NCI-H1105 (cell line): ENCODE data around the gene IGSF9B.

Experiments used
- DNase-seq: peaks from one replicate; lab custom pipeline; 2025; lab: John Stamatoyannopoulos, UW

IGSF9B gene

DNA sequence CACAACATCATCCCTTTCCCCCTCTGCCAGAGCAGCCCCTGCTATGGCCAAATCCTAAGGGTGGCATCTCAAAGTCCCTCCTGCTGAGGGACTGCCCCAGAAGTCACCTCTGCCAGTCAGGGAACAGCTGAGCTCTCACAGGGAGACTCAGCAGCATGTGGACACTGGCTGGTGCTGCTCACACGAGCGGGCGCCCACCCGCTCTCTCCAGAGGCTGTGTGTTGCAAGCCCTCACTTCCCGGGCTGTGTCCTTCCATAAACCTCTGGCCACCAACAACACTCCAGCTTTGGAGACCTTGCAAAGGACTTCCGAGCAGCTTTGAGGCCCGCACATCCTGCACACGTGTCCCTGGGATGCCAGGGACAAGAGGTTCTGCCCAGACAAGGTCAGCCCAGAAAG is 2.8 kb downstream of the IGSF9B start:
- DNase-seq = no peak

DNA sequence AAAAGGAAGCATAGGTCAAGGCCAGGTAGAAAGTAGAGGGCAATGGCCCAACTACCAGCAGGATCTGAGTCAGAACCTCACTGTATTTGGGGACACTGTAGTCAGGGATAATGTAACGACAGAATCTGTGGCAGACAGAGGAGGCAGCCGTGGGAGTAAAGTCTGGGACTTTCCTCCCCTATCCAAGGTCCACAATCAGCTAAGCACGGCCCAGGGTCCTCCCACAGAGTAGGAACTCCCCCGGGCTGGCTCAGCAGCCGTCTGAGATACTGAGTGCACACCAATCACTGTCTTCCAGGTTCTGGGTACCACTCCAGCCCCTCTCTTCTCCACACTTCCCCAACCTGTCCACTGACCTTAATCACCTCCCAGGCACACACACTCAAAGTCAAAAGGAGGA is 3.2 kb downstream of the IGSF9B start:
- no peak for DNase-seq

DNA sequence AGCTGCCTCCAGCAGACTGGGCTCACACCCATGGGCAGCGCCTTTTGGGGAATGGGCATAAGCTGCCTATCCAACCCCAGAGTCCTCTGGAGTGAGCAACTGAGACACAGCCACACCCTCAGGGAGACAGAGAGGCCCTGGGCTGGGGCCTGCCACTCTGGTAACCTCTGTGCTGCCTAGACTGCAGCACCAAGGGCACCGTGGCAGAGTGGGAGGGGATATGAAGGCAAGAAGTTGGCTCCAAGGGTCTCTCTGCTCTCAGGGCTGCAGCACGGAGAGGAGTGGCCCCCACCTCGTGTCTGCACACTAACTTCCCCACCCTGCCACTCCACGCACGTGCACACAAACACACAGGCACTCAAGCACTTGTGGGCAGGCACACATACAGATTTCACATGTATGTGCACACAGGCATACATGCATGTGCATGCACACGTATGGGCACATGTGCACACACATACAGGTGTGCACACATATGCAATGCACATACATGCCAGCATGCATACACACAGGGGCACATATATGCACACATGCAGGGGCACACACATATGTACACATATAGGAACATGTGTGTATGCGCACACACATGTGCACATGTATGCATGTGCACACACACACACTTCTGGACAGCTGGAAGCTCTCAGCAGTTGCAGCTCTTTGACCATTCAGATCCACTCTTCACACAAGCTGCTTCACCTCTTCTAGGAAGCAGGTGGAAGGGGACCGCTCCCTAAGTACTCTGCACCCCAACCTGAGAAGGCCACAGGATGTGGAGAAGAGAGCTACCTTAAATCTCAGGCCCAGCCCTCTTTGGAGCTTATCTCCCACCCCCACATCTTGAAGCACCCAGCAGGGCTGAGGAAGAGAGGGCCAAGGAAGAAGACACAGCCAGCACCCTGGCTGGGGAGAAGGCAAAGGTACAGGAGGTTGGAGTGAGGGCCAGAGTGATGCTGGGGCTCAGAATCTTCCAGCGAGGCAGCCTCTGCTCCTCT is 4.3 kb downstream of the IGSF9B start:
- no peak for DNase-seq

DNA sequence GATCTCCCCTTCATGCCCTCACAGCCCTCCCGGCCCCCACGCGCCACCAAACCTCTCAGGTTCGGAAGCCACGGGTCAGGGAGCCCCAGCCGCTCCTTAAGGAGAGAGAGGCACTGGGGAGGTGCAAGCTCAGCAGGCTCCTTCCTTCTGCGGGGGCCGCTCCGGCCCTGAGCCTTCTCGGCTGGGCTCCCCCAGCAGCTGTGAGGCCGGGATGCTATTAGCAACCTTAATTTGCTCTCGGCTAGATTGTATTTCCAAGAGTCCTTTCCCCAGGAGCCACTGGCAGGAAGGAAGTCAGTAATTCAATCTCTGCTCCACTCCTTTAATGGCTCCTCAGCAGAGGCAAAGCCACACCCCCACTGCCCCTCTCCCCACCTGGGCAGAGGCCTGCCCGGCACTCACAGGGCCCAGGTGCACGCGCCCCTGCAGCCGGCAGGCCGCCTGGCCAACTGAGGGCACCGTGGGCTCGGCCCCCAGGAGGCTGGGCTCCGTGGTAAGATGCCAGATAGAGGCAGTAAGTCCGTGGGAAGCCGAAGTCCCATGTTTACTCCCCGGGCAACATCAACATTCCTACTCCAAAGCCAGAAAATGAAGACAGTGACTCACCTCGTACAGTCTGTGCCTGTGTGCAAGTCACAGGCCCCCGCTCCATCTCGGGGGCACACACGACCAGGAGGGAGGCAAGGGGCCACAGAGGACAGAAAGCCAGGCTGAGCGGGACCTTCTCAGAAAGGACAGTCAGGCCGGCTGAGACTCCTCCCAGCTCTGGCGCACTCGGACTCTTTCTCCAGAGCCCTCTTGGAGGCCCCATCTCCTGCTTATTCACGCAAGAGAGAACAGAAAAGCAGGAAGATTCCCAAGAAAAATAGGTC is 5.2 kb downstream of the IGSF9B start:
- no peak for DNase-seq

DNA sequence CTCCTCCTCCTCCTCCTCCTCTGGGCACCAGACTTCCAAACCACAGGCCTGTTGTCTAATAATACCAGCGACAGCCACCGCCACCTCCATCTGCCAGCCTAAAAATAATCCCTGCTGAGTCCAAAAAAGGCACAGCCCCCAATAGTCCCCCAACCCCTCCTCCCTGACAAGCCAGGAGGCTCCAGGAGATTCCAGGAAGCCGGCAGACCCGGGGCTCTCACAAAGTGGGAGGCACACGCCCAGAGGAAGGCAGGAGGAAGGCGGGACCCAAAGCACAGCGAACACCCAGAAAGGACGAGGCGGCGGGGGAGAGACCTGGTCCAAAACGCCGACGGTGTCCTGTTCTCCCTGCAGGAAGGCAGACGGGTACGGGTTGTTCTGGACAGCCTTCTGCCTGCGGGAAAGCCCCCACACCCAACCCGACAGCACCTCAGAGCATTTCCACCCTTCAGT is 5.9 kb downstream of the IGSF9B start:
- no peak for DNase-seq

DNA sequence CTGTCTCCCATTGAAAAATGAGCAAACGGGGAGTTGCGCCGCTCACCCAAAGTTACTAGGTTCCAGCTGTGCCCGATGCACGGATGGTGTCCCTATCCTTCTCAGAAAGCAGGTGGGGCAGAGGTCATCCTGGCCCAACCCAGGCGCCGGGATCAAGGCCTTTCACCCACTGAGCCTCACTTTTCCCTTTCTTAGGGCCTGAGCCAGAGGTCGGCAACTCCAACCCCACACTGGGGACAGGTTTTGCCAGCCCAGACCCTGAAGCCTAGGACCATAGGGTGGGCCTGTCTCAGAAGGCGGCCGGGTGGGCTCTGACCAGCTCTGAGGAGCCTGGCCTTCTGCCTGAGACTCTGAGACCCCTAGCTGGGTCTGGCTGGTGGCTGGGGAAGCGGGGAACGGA is 6.3 kb downstream of the IGSF9B start:
- no peak for DNase-seq

DNA sequence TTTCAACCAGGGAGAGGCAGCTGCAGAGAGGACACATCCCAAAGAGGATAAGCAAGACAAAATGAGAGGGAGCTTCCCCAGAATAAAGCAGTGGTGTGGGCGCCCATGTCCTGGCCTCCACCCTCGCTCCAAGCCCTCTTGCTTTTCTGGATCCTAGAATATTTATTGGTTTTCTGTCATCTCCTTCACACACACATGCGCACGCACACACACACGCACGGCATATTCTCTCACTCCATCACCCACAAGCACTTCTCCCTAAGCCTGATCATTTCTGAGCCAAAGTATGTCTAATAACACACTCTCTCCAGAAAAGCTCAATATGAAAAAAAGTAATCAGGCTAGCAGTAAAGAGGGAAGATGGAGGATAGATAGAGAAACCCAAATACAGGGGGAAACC is 7.6 kb downstream of the IGSF9B start:
- DNase-seq = no peak

DNA sequence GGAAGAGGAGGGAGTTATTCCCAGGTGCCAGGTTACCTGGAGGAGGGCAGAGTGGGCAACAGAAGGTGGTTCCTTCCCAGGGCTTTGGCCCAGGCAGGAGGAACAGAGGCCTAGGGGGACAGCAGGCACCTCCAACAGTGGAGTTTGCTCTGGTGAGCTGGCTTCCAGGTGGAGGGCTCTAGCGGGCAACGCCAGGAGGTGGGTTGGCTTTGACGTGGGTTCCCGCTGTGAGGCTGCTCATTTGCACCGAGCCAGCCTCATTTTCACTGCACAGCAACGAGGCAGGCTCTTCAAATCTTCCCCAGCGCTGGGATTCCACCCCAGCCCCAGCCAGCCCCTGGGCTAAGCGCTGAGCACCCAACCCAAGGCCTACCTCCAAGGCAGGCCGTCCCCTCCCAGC is 8.1 kb downstream of the IGSF9B start:
- no peak for DNase-seq

DNA sequence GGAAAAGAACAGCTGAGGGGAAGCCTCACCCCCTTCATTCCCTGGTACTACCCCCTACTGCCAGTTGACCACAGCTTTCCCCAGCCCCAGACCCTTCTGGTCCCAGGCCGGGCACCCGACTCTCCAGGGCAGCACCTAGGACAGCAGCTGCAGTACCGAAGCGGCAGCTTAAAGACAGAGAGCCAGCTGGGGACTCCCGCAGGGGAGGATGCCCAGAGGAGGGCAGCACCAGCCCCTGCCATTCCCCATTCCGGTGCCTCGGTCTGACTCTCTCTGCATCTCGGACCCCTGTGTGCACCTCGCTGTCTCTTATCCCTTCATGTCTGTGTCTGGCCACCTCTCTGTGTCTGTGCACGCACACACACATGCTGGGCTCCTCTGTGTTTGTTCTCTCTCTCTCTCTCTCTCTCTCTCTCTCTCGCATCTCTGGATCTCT is 9.4 kb downstream of the IGSF9B start:
- no peak for DNase-seq

DNA sequence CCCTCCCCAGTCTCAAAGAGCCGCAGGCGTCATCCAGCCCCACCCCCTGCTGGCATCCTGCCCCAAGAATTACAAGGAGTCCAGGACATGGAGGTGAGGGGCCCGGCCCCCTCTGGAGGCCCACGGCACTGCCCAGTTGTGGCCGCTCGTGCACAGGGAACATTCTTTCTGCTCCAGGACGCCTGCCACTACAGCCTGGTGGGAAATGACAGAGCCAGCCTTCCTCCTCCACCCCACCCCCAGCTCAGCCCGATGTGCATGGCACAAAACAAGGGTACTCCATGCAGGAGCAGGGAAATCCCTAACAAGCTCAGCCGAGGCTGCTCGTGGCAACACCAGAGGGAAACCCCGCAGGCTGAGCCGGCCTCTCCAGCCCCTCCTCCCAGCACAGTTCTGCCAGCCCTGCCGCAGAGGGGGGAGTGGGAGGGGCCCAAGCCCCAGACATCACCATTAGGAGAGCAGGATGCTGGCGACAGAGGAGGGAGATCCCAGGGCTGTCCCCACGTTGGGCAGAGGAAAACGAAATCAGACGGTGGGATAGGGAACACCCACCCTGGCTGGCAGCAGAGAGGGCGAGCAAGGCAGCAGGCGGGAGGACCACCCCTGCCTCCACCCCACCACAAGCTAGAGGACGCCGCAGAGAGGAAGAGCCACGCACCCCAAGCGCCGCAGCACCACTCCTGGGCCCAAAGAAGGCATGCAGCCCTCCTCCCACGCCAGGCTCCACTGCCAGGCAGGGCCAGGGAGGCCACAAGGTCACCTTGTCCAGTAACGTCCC is 10.0 kb downstream of the IGSF9B start:
- no peak for DNase-seq

DNA sequence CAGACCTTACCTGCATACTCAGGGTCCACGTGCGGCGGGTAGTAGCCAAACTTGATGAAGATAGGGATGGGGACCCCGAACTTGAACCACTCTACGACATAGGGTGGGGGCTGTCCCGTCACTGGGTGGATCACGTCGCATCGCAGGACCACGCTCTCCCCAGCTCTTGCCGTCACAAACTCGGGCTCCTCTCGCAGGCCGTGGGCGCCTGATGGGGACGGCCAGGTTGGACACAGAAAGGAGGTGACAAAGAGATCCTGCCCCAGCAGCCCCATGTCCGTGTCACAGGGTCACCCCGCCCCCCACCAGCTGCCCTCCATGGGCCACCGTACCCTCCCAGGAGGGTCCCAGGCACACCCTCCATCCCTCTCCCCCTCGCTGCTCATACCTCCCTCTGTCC is 10.7 kb downstream of the IGSF9B start:
- no peak for DNase-seq

DNA sequence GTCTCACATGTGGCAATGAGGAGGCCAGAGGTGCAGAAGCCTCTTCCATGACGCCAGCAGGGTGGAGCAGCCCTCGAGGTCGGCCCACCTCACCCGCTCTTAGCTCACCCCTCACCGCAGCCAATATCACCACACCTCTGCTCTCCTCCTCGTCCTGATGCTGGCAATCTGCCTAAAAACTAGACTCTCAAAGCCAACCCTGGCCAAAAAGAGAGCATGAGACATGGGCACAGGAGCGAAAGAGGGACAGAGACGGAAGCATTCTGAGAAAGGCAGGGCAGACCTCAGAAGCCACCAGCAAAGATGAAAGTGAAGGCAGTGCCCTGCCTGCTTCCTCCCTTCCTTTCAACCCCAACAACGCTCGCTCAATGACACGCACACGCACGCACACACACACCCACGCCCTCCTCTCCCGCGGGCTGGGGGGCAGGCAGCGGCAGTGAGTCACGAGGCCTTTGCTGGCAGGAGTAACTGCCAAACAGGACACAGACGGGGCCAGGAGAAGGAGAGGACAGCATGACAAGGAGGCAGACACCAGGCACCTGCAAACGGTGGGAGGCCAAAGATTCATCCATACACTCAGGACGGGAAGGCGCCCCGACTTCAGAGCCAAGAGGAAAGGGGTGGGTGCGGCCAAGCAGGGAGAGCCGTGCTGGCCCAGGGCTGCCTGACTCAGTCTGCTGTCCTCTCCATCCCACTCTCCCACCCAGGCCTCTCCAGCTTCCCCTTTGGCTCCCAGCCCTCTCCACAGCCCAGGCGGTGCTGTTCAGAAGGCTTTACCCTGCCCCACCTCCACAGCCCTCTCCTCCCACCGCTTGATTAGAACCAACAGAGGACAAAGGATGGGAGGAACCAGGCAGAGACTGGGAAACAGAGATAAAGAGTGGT is 11.4 kb downstream of the IGSF9B start:
- DNase-seq = no peak

DNA sequence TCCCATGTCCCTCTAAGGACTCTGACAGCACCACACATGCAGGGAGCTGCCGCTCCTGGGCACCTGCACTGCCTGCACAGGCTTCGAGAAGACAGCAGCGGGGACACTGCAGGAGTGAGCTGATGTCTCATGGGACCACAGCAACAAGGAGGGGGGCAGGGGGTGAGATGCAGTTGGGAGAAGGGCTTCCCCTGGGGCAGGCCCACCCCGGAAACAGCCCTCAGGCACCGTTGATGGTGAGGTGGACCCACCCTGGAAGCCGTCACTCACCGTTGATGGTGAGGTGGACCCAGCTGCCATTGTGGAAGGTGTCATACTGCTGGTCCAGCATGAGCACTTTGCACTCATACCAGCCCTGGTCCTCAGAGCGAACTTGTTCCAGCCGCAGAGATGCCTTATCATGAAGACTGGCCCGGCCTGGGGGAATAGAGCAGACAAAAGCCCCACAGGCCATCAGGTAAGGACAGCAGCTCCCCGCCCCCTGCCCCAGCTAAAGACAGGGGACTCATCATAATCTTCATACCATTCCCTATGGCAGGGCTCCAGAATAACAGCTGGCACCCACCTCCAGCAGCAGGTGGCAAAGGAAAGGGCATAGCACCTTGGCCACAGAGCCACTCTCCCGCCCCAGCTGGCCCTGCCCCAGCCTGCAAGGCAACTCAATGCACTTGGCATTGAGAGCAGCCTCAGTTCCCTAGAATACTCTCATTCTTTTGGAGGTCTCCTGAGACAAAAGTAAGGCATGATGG is 12.6 kb downstream of the IGSF9B start:
- no peak for DNase-seq

DNA sequence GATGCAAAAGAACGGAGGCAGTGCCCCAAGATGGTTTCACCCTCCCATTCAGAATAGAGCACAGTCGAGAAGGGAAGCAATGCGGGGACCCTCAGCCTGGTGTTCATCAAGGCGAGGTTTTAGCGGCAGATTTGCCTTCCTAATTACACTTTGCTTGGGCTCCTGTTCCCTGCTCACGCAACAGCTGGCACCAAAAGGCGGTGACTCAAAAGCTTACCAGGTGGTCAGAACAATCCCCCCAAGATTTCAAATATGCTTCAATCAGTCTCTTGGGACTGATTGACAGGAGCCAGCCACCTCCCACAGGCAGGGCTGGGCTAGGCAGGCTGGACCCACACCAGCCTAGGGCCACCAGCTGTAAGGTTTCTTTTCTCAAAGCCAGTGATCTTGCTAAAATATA is 14.2 kb downstream of the IGSF9B start:
- DNase-seq = no peak

DNA sequence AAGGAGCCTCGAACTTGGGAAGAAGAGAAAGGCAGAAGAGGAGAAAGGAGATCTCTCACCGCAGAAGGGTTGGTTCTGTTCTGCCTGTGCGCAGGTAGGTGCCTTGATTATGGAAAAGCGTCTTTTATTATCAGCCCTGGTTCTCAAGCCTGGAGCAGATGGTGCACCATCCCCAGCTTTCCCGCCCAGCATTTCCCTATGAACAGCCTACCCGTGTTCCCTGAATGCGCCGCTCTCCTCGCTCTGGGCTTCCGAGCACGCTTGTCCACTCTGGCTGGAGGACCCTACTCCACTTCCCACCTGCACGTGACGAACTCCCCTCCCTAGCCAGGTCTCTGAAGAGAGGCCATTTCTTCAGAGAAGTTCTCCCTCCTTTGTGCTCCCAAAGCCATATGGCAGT is 15.2 kb downstream of the IGSF9B start:
- DNase-seq = no peak

DNA sequence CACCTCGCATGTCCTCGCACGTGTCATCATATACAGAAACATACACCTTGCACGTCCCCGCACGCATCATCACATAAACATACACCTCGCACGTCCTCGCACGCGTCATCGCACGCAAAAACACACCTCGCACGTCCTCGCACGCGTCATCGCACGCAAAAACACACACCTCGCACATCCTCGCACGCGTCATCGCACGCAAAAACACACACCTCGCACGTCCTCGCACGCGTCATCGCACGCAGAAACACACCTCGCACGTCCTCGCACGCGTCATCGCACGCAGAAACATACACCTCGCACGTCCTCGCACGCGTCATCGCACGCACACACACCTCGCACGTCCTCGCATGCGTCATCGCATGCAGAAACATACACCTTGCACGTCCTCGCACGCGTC is 16.7 kb downstream of the IGSF9B start:
- DNase-seq = no peak

DNA sequence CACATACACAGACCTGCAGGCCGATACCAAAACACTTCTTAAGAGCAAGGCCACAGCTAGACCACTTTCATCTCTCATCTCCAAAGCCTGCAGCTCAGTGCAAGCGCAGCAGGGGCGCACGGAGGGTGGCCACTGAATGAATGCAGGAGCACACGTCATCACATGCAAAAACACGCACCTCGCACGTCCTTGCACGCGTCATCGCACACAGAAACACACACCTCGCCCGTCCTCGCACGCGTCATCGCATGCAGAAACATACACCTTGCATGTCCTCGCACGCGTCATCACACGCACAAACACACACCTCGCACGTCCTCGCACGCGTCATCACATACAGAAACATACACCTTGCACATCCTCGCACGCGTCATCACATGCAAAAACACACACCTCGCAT is 17.2 kb downstream of the IGSF9B start:
- no peak for DNase-seq

DNA sequence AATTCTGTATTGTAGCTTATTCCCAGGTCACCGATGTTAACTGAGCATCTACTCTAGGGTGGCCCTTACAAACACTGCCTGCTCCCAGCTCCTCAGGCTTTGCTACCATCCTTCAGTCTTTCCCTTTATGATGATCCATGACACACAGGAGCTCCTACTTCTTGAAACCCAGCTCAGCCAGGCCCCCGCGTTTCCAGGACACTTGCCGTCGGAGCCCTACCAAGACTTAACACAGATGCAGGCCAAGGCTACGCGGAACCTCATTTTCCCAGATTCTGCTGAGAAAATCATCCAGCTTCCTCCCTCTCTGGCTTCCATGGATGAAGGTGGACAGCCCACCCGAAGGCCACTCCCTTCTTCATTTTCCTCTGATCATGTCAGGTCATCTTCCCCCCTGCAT is 18.6 kb downstream of the IGSF9B start:
- DNase-seq = no peak

DNA sequence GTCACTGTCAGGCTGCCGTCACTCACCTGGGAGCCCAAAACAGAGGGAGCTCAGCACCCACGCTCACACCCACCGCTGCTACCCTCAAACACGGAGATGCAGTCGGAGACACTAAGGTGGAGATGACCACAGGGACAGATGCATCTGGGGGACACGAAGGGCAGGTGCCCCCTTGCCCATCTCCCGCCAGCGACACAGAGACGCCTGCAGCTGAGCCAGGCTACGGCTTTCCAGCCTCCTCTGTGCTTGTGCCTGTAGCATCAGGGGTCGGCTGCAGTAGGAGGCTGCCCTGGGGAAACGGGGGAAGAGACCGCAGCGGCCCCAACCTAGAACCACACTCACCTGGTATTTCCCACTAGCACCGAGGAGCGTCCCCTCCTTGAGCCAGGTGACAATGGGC is 19.3 kb downstream of the IGSF9B start:
- no peak for DNase-seq

DNA sequence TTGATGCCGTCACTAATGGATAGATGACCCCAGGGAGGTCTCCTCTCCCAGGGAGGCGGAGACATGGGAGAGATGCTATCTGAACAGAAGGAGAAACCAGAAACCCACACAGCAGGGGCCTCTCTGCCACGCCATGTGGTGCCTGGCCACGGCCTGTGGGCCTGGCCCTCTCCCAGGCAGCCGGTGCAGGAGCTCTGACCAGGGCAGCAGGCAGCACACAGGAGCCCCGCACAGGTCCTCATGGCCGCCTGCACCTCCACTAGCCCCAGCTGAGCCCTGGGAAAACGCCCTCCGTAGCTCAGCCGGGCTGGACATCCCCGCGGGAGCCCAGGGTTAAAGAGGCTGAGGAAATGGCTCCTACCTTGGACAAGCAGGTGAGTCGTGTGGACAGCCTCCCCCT is 19.8 kb downstream of the IGSF9B start:
- no peak for DNase-seq
